H9 (cell line): ENCODE data around the gene THRB. TPM values are rescaled to one million over a fixed set of nuclear protein-coding genes. Genes with fewer than 3 reads are reported as not detected.

Source experiments
- DNase-seq: peaks from one replicate; pipeline ENCODE4 v3.0.0-alpha.2; 2017
- H2AFZ ChIP-seq: one replicate; pipeline ENCODE4 v1.6.1; 2013; ENCODE audit warnings: mild to moderate bottlenecking, low read length, control low read depth, moderate library complexity
- H2AK5ac ChIP-seq: 2 replicates; pipeline ENCODE4 v1.6.1; 2013; ENCODE audit warnings: low read length, control low read depth, mixed read lengths; ENCODE audit not compliant: insufficient read length
- H2BK120ac ChIP-seq: one replicate; pipeline ENCODE4 v1.6.1; 2013; ENCODE audit warnings: low read depth, mild to moderate bottlenecking, low read length, control low read depth, inconsistent platforms; ENCODE audit not compliant: poor library complexity, severe bottlenecking
- H2BK12ac ChIP-seq: 2 replicates; pipeline ENCODE4 v1.6.1; 2013; ENCODE audit warnings: low read length, control low read depth, mixed read lengths, low read depth; ENCODE audit not compliant: insufficient read length
- H2BK15ac ChIP-seq: 2 replicates; pipeline ENCODE4 v1.6.1; 2013; ENCODE audit warnings: low read depth, low read length, control low read depth
- H2BK20ac ChIP-seq: one replicate; pipeline ENCODE4 v1.6.1; 2013; ENCODE audit warnings: low read depth, mild to moderate bottlenecking, low read length, control low read depth, inconsistent platforms; ENCODE audit not compliant: poor library complexity, severe bottlenecking
- H2BK5ac ChIP-seq: 2 replicates; pipeline ENCODE4 v1.6.1; 2013; ENCODE audit warnings: low read length, control low read depth, mixed read lengths; ENCODE audit not compliant: insufficient read length
- H3K14ac ChIP-seq: 2 replicates; pipeline ENCODE4 v1.6.1; 2013; ENCODE audit warnings: low read length, control low read depth; ENCODE audit not compliant: insufficient read depth
- H3K18ac ChIP-seq: 2 replicates; pipeline ENCODE4 v1.6.1; 2013; ENCODE audit warnings: low read depth, mild to moderate bottlenecking, mixed read lengths, low read length, control low read depth; ENCODE audit not compliant: insufficient read length
- H3K23ac ChIP-seq: 2 replicates; pipeline ENCODE4 v1.6.1; 2013; ENCODE audit warnings: low read length, control low read depth, mixed read lengths, low read depth; ENCODE audit not compliant: insufficient read length
- H3K23me2 ChIP-seq: 2 replicates; pipeline ENCODE4 v1.6.1; 2013; ENCODE audit warnings: low read depth, mild to moderate bottlenecking, mixed read lengths, low read length, control low read depth; ENCODE audit not compliant: insufficient read length, poor library complexity, severe bottlenecking
- H3K27ac ChIP-seq: 2 replicates; pipeline ENCODE4 v1.5.1; 2013; ENCODE audit warnings: low read length, control low read depth, mixed read lengths, low read depth; ENCODE audit not compliant: insufficient read length
- H3K27me3 ChIP-seq: 2 replicates; pipeline ENCODE4 v1.6.1; 2013; ENCODE audit warnings: low read length, control low read depth, inconsistent platforms; ENCODE audit not compliant: insufficient read depth
- H3K4ac ChIP-seq: 2 replicates; pipeline ENCODE4 v1.6.1; 2013; ENCODE audit warnings: low read depth, mild to moderate bottlenecking, control low read depth, inconsistent platforms, low read length, moderate library complexity
- H3K4me1 ChIP-seq: 2 replicates; pipeline ENCODE4 v1.6.1; 2013; ENCODE audit warnings: low read length, control low read depth, inconsistent platforms; ENCODE audit not compliant: insufficient read depth
- H3K4me2 ChIP-seq: 2 replicates; pipeline ENCODE4 v1.6.1; 2013; ENCODE audit warnings: low read length, control low read depth, mixed read lengths; ENCODE audit not compliant: insufficient read length, insufficient read depth
- H3K56ac ChIP-seq: 2 replicates; pipeline ENCODE4 v1.6.1; 2013; ENCODE audit warnings: low read depth, mild to moderate bottlenecking, mixed read lengths, low read length, control low read depth; ENCODE audit not compliant: insufficient read length
- H3K79me1 ChIP-seq: 2 replicates; pipeline ENCODE4 v1.6.1; 2013; ENCODE audit warnings: low read depth, mild to moderate bottlenecking, moderate library complexity, low read length, control low read depth, inconsistent platforms; ENCODE audit not compliant: insufficient read depth, poor library complexity, severe bottlenecking
- H3K79me2 ChIP-seq: 2 replicates; pipeline ENCODE4 v1.6.1; 2013; ENCODE audit warnings: low read length, control low read depth, inconsistent platforms; ENCODE audit not compliant: insufficient read depth
- H3K9ac ChIP-seq: 2 replicates; pipeline ENCODE4 v1.6.1; 2013; ENCODE audit warnings: low read length, control low read depth, mixed read lengths; ENCODE audit not compliant: insufficient read length; ENCODE audit errors: extremely low read depth
- H3K9me3 ChIP-seq: one replicate; pipeline ENCODE4 v1.6.1; 2013; ENCODE audit warnings: low read depth, low read length, inconsistent platforms; ENCODE audit not compliant: control insufficient read depth
- H3T11ph ChIP-seq: one replicate; pipeline ENCODE4 v1.6.1; 2013; ENCODE audit warnings: mild to moderate bottlenecking, low read length, control low read depth, inconsistent platforms
- H4K20me1 ChIP-seq: one replicate; pipeline ENCODE4 v1.6.1; 2013; ENCODE audit not compliant: control insufficient read depth, insufficient read length, insufficient read depth
- H4K5ac ChIP-seq: 2 replicates; pipeline ENCODE4 v1.6.1; 2013; ENCODE audit warnings: low read depth, mild to moderate bottlenecking, mixed read lengths, low read length, control low read depth; ENCODE audit not compliant: insufficient read length
- H4K8ac ChIP-seq: replicated peaks from 2 replicates; pipeline ENCODE4 v1.6.1; 2013; ENCODE audit warnings: low read length, control low read depth, mixed read lengths, low read depth; ENCODE audit not compliant: insufficient read length
- H4K91ac ChIP-seq: 2 replicates; pipeline ENCODE4 v1.6.1; 2013; ENCODE audit warnings: low read depth, mild to moderate bottlenecking, moderate library complexity, mixed read lengths, low read length, control low read depth; ENCODE audit not compliant: insufficient read length
- H3K27ac Mint-ChIP-seq, 3 experiments: 2 replicates in 2 of 3; 3 replicates in 1 of 3; pipeline ENCODE4 v1.8.0; 2020 to 2021; ENCODE audit warnings: mixed read lengths in 3 of 3, mild to moderate bottlenecking in 1 of 3, moderate library complexity in 1 of 3
- H3K27me3 Mint-ChIP-seq: 2 replicates; pipeline ENCODE4 v1.8.0; 2021; ENCODE audit warnings: low read depth, mild to moderate bottlenecking, moderate library complexity, mixed read lengths
- H3K36me3 Mint-ChIP-seq, 3 experiments: 2 replicates in 2 of 3; 3 replicates in 1 of 3; pipeline ENCODE4 v1.8.0; 2020 to 2021; ENCODE audit warnings: low read depth in 3 of 3, mixed read lengths in 3 of 3; ENCODE audit not compliant: insufficient read depth in 1 of 3
- H3K4me1 Mint-ChIP-seq, 2 experiments: 2 replicates each; pipeline ENCODE4 v1.8.0; 2020; ENCODE audit warnings: mixed read lengths in 2 of 2
- H3K4me3 Mint-ChIP-seq, 2 experiments: 2 replicates in 1 of 2; 3 replicates in 1 of 2; pipeline ENCODE4 v1.8.0; 2020 to 2021; ENCODE audit warnings: mild to moderate bottlenecking in 2 of 2, mixed read lengths in 2 of 2, moderate library complexity in 1 of 2
- H3K9me3 Mint-ChIP-seq, 2 experiments: 2 replicates in 1 of 2; 3 replicates in 1 of 2; pipeline ENCODE4 v1.8.0; 2020; ENCODE audit warnings: mild to moderate bottlenecking in 2 of 2, mixed read lengths in 2 of 2, moderate library complexity in 1 of 2
- CTCF ChIP-seq: fragments of 200-600 bp; sonication (generic); conservative IDR thresholded peaks from 3 replicates; pipeline ENCODE4 v1.8.0; 2021; ENCODE audit warnings: antibody characterized with exemption, mild to moderate bottlenecking
- WGBS: extraction: QIAGEN DNeasy Blood & Tissue Kit; methylation state at CpG from one replicate; pipeline ENCODE4 v1.1.7; 2013; ENCODE audit warnings: missing lambda C conversion rate, low lambda C conversion rate, mixed read lengths; ENCODE audit not compliant: insufficient read length; ENCODE audit errors: extremely low coverage; 5-methylcytosine and 5-hydroxymethylcytosine counted together
- total RNA-seq: library from RNA; stranded (reverse); gene quantifications from 2 replicates; pipeline ENCODE4 v1.2.1, GENCODE V29; 2021

THRB gene
- total RNA-seq, 1 experiment from 2014 or later = 8.6 TPM

GRCh38 chr3:24417730-24418129, 76.9 kb downstream of the THRB start:
- H4K91ac ChIP-seq = no peak overlapping the region
- TF ChIP-seq CTCF = no peak
- Mint-ChIP-seq H3K27me3 (no peaks in the 10 kb centered on the region), H3K4me1 (no peaks in the 10 kb centered on the region), H3K9me3 (no peaks in the 10 kb centered on the region), H3K27ac (no peak overlapping the region), H3K4me3 (no peak overlapping the region), H3K36me3 (0 out of 7 replicates have a peak, but pooled peaks cover 0 to 4% (median 0%) of the 10 kb centered on the region in 3 experiments)
- H3T11ph ChIP-seq = no peak overlapping the region
- no peaks in the 10 kb centered on the region for H3K9me3 ChIP-seq
- H2BK12ac ChIP-seq = no peak overlapping the region
- H3K18ac ChIP-seq = no peak overlapping the region
- no peak overlapping the region for H3K23ac ChIP-seq
- H3K56ac ChIP-seq = no peak overlapping the region
- H4K8ac ChIP-seq = no peak overlapping the region
- H3K79me2 ChIP-seq = no peaks in the 10 kb centered on the region
- no peak overlapping the region for H3K14ac ChIP-seq
- no peaks in the 10 kb centered on the region for H3K4me1 ChIP-seq
- H3K4me2 ChIP-seq = no peak overlapping the region
- no peak overlapping the region for H2BK15ac ChIP-seq
- H3K79me1 ChIP-seq = no peaks in the 10 kb centered on the region
- H3K27ac ChIP-seq = no peak overlapping the region
- no peaks in the 10 kb centered on the region for H4K20me1 ChIP-seq
- H3K23me2 ChIP-seq = no peaks in the 10 kb centered on the region
- no peak overlapping the region for H2BK5ac ChIP-seq
- H2BK120ac ChIP-seq = no peak overlapping the region
- H4K5ac ChIP-seq = no peak overlapping the region
- WGBS = no CpG with 5 or more reads among the region's 2 CpGs
- H3K27me3 ChIP-seq = no peaks in the 10 kb centered on the region
- no peak overlapping the region for H2AK5ac ChIP-seq
- no peak overlapping the region for H3K4ac ChIP-seq
- DNase-seq = no peak
- H3K9ac ChIP-seq = no peak overlapping the region
- H2AFZ ChIP-seq = no peak overlapping the region
- no peak overlapping the region for H2BK20ac ChIP-seq
